ENCODE results near the gene THEMIS. TPM values are rescaled to one million over a fixed set of nuclear protein-coding genes. Genes with fewer than 3 reads are reported as not detected.

Gene THEMIS, protein sequence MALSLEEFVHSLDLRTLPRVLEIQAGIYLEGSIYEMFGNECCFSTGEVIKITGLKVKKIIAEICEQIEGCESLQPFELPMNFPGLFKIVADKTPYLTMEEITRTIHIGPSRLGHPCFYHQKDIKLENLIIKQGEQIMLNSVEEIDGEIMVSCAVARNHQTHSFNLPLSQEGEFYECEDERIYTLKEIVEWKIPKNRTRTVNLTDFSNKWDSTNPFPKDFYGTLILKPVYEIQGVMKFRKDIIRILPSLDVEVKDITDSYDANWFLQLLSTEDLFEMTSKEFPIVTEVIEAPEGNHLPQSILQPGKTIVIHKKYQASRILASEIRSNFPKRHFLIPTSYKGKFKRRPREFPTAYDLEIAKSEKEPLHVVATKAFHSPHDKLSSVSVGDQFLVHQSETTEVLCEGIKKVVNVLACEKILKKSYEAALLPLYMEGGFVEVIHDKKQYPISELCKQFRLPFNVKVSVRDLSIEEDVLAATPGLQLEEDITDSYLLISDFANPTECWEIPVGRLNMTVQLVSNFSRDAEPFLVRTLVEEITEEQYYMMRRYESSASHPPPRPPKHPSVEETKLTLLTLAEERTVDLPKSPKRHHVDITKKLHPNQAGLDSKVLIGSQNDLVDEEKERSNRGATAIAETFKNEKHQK
- total RNA-seq, result not detected in 3 replicates
- long read RNA-seq, result 0 reads

DNA sequence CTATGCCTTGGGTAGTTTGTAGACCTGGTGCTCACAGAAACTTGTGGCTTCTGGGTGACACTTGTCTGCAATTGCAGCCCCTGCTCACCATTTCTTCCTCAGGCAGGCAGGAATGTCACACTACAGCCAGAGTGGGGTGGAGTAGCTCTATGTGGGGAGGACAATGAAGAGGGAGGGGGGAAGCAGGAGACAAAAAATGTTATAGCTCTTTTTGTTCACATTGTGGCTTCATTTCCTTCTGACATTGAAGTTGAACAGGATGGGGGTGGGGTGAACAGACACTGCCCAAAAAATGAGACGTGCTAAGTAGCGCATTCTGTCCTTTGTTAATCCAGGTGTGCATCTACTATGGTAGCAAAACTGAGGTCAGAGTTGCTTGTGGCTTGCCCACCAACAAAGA lies at the start of gene THEMIS:
TSS of gene THEMIS (minus strand) at position 124 of the 400 bp plus-strand sequence. CDS start 126 bp downstream, outside the sequence.
- TF ChIP-seq, protein P1, sequence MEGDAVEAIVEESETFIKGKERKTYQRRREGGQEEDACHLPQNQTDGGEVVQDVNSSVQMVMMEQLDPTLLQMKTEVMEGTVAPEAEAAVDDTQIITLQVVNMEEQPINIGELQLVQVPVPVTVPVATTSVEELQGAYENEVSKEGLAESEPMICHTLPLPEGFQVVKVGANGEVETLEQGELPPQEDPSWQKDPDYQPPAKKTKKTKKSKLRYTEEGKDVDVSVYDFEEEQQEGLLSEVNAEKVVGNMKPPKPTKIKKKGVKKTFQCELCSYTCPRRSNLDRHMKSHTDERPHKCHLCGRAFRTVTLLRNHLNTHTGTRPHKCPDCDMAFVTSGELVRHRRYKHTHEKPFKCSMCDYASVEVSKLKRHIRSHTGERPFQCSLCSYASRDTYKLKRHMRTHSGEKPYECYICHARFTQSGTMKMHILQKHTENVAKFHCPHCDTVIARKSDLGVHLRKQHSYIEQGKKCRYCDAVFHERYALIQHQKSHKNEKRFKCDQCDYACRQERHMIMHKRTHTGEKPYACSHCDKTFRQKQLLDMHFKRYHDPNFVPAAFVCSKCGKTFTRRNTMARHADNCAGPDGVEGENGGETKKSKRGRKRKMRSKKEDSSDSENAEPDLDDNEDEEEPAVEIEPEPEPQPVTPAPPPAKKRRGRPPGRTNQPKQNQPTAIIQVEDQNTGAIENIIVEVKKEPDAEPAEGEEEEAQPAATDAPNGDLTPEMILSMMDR (IDR thresholded peaks at IDR 0.05), result no peak
- Mint-ChIP-seq H3K36me3 (ENCODE audit: low read depth) (peaks cover 1% of the 10 kb centered on the region), H3K27ac (ENCODE audit: unreplicated experiment) (no peak within 1 kb of the TSS), H3K9me3 (ENCODE audit: low read depth) (peaks cover 14% of the 10 kb centered on the region), H3K4me1 (ENCODE audit: low read depth) (no peaks in the 10 kb centered on the region), H3K27me3 (ENCODE audit: low read depth) (no peaks in the 10 kb centered on the region), H3K4me3 (ENCODE audit: unreplicated experiment) (no peak within 1 kb of the TSS)
- no peak for DNase-seq (ENCODE audit: low spot score)

- no peaks in the 10 kb centered on the region for H3K36me3 Mint-ChIP-seq (ENCODE audit: low read depth)
- H3K4me1 Mint-ChIP-seq (ENCODE audit: low read depth), result no peaks in the 10 kb centered on the region
- TF ChIP-seq, protein P1 (IDR thresholded peaks at IDR 0.05), result no peak
Measured at GRCh38 chr6:127949251-127949650, 48.4 kb upstream of the THEMIS start.

GRCh38 chr6:127946388-127946787 lies 45.5 kb upstream of the THEMIS start:
- Mint-ChIP-seq H3K36me3 (ENCODE audit: low read depth) (no peaks in the 10 kb centered on the region), H3K4me3 (ENCODE audit: unreplicated experiment) (no peak overlapping the region), H3K27me3 (ENCODE audit: low read depth) (no peaks in the 10 kb centered on the region), H3K9me3 (ENCODE audit: low read depth) (peaks cover 11% of the 10 kb centered on the region), H3K27ac (ENCODE audit: unreplicated experiment) (no peak overlapping the region), H3K4me1 (ENCODE audit: low read depth) (no peaks in the 10 kb centered on the region)
- no peak for DNase-seq (ENCODE audit: low spot score)
- TF ChIP-seq, protein P1 (IDR thresholded peaks at IDR 0.05), result no peak

More at GRCh38 chr6:127949251-127949650, 48.4 kb upstream of the THEMIS start:
- Mint-ChIP-seq H3K27me3 (ENCODE audit: low read depth) (no peaks in the 10 kb centered on the region), H3K27ac (ENCODE audit: unreplicated experiment) (no peak overlapping the region), H3K9me3 (ENCODE audit: low read depth) (peaks cover 11% of the 10 kb centered on the region), H3K4me3 (ENCODE audit: unreplicated experiment) (no peak overlapping the region)
- DNase-seq (ENCODE audit: low spot score), result no peak

DNA sequence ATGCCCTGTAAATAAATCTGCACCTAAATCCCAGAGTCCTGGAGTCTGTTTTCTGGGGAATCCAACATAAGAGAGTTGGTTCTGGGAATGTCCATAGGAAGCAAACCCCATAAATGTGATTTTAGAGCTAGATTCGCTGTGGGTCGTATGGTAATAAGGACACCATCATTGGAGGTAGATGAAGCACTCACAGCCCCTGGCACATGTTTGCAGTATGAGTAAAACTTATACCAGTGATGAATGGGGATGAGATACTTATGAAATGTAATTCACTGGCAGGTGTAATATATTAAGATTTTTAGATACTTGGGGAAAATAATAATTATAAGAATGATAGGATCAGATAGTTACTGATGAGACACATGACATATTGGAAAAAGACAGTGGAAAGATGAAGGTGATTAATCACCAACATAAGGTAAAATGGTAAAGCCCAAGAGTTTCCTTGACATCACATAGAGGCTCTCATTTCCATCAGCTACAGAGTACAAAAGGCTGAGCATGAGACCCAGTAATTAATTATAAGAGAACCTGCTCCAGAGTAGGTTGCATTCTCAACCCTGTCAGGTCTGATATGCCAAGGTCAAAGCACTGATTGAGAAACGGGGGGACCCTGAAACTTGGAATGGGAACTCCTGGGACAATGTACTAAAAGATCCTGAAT lies 44.7 kb upstream of the THEMIS start:
- H3K36me3 Mint-ChIP-seq (ENCODE audit: low read depth), result no peaks in the 10 kb centered on the region
- H3K27ac Mint-ChIP-seq (ENCODE audit: unreplicated experiment), result no peak overlapping the region
- no peaks in the 10 kb centered on the region for H3K27me3 Mint-ChIP-seq (ENCODE audit: low read depth)
- H3K4me1 Mint-ChIP-seq (ENCODE audit: low read depth), result no peaks in the 10 kb centered on the region
- peaks cover 11% of the 10 kb centered on the region for H3K9me3 Mint-ChIP-seq (ENCODE audit: low read depth)
- DNase-seq (ENCODE audit: low spot score), result no peak
- TF ChIP-seq, protein P1 (IDR thresholded peaks at IDR 0.05), result no peak
- no peak overlapping the region for H3K4me3 Mint-ChIP-seq (ENCODE audit: unreplicated experiment)

- Mint-ChIP-seq H3K9me3 (ENCODE audit: low read depth) (peaks cover 4% of the 10 kb centered on the region), H3K27ac (ENCODE audit: unreplicated experiment) (no peak overlapping the region), H3K36me3 (ENCODE audit: low read depth) (no peaks in the 10 kb centered on the region), H3K4me1 (ENCODE audit: low read depth) (peaks cover 20% of the 10 kb centered on the region), H3K27me3 (ENCODE audit: low read depth) (no peaks in the 10 kb centered on the region), H3K4me3 (ENCODE audit: unreplicated experiment) (no peak overlapping the region)
- TF ChIP-seq, protein P1 (IDR thresholded peaks at IDR 0.05), result no peak
- no peak for DNase-seq (ENCODE audit: low spot score)
Measured at GRCh38 chr6:127941228-127941627, 40.4 kb upstream of the THEMIS start.

Data from chondrocyte (in vitro differentiated cells).